ENCODE results near the gene NCF4. TPM values are rescaled to one million over a fixed set of nuclear protein-coding genes. Genes with fewer than 3 reads are reported as not detected.

NCF4 gene
- total RNA-seq, 1 donor from 2014 or later, result not detected

GRCh38 chr22:36912694-36913426 is 52.1 kb downstream of the NCF4 start:
- TF ChIP-seq CTCF (IDR thresholded peaks at IDR 0.05; ENCODE audit: insufficient read depth, low read length, severe bottlenecking), result no peak
- DNase-seq (ENCODE audit: low read depth) (no peak), FAIRE-seq (no peak)
- no peaks in the 10 kb centered on the region for H3K27me3 ChIP-seq (ENCODE audit: control insufficient read depth, insufficient read depth, low read length)
- no peak overlapping the region for H3K4me3 ChIP-seq (ENCODE audit: low read depth, low read length)
- H3K36me3 ChIP-seq (ENCODE audit: control insufficient read depth, insufficient read depth, low read length), result no peaks in the 10 kb centered on the region

- FAIRE-seq (peak; percentile 40), DNase-seq (ENCODE audit: low read depth) (no peak)
- H3K4me3 ChIP-seq (ENCODE audit: low read depth, low read length), result no peak within 1 kb of the TSS
- no peak for TF ChIP-seq CTCF (IDR thresholded peaks at IDR 0.05; ENCODE audit: insufficient read depth, low read length, severe bottlenecking)
- H3K36me3 ChIP-seq (ENCODE audit: control insufficient read depth, insufficient read depth, low read length), result no peaks in the 10 kb centered on the region
- H3K27me3 ChIP-seq (ENCODE audit: control insufficient read depth, insufficient read depth, low read length), result no peaks in the 10 kb centered on the region
Measured at GRCh38 chr22:36913427-36914389, 52.9 kb downstream of the NCF4 start, which contains the start of gene CSF2RB. Gene CSF2RB (plus strand): TSS chr22:36913628. CDS start chr22:36922208, 8,580 bp downstream.

- Histone ChIP-seq H3K27me3 (ENCODE audit: control insufficient read depth, insufficient read depth, low read length) (no peaks in the 10 kb centered on the region), H3K36me3 (ENCODE audit: control insufficient read depth, insufficient read depth, low read length) (no peaks in the 10 kb centered on the region), H3K4me3 (ENCODE audit: low read depth, low read length) (no peak overlapping the region)
- TF ChIP-seq CTCF (IDR thresholded peaks at IDR 0.05; ENCODE audit: insufficient read depth, low read length, severe bottlenecking), result no peak
- no peak for FAIRE-seq
- no peak for DNase-seq (ENCODE audit: low read depth)
Measured at GRCh38 chr22:36914390-36914752, 53.6 kb downstream of the NCF4 start.

GRCh38 chr22:36916034-36916433 is 55.2 kb downstream of the NCF4 start:
- no peak for TF ChIP-seq CTCF (IDR thresholded peaks at IDR 0.05; ENCODE audit: insufficient read depth, low read length, severe bottlenecking)
- no peak for FAIRE-seq

GRCh38 chr22:36918586-36919284 is 57.9 kb downstream of the NCF4 start:
- TF ChIP-seq CTCF (IDR thresholded peaks at IDR 0.05; ENCODE audit: insufficient read depth, low read length, severe bottlenecking), result no peak
- peaks cover 4% of the 10 kb centered on the region for H3K27me3 ChIP-seq (ENCODE audit: control insufficient read depth, insufficient read depth, low read length)
- H3K4me3 ChIP-seq (ENCODE audit: low read depth, low read length), result no peak overlapping the region
- FAIRE-seq (no peak), DNase-seq (ENCODE audit: low read depth) (no peak)
- H3K36me3 ChIP-seq (ENCODE audit: control insufficient read depth, insufficient read depth, low read length), result no peaks in the 10 kb centered on the region

More at GRCh38 chr22:36916034-36916433, 55.2 kb downstream of the NCF4 start:
- no peaks in the 10 kb centered on the region for H3K36me3 ChIP-seq (ENCODE audit: control insufficient read depth, insufficient read depth, low read length)
- H3K4me3 ChIP-seq (ENCODE audit: low read depth, low read length), result no peak overlapping the region
- DNase-seq (ENCODE audit: low read depth), result no peak
- H3K27me3 ChIP-seq (ENCODE audit: control insufficient read depth, insufficient read depth, low read length), result no peaks in the 10 kb centered on the region
